Lower leg skin (tissue), 3 donors: ENCODE results near the gene SMG6.

Experiments used
- CTCF ChIP-seq, 3 donors: fragments of 450-650 bp; IDR thresholded peaks; one replicate each; pipeline ENCODE4 v1.5.1; 2016; ENCODE audit warnings: antibody characterized with exemption in 3 of 3, mild to moderate bottlenecking in 3 of 3, moderate library complexity in 2 of 3
- POLR2A ChIP-seq, 2 donors: fragments of 450-650 bp; IDR thresholded peaks; one replicate each; pipeline ENCODE4 v1.6.1; 2016 to 2017; ENCODE audit warnings: antibody characterized with exemption in 2 of 2, mild to moderate bottlenecking in 1 of 2, moderate library complexity in 1 of 2

DNA sequence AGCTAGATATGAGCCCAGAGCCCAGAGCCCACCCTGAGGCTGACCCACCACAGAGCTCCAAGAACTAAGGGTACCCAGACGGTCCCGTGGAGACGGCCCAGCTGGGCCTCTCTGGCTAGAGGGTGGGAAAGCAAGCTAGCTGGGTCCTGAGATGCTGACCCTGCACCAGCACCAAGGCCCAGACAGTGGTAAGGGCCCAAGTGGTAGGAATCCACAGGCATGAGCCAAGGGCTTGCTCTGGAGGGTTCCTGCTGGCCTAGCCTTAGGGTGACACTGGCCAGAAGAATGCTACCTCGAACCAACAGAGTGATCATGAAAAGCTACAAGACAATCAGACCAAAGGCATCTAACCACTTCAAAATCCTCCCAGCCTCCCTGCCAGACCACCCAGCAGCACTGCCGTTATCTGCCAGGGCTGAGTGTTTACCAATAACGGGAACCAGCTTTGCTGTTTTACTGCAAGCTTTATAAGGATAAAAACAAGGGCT lies 235.5 kb downstream of the SMG6 start:
- TF ChIP-seq CTCF (IDR thresholded peaks at IDR 0.05) (no peak), POLR2A (IDR thresholded peaks at IDR 0.05) (no peak)
